ENCODE data around the gene APOL2.
"Not testable (repeated sequence)": the region's sequence is repeated elsewhere in the genome, so short reads cannot be mapped to it uniquely, and the experiment has no call there.

The APOL2 gene

GRCh38 chr22:36263886-36264664, 24.7 kb upstream of the APOL2 start:
- DNase-seq (ENCODE audit: low read depth, low spot score) = not testable (repeated sequence)

DNA sequence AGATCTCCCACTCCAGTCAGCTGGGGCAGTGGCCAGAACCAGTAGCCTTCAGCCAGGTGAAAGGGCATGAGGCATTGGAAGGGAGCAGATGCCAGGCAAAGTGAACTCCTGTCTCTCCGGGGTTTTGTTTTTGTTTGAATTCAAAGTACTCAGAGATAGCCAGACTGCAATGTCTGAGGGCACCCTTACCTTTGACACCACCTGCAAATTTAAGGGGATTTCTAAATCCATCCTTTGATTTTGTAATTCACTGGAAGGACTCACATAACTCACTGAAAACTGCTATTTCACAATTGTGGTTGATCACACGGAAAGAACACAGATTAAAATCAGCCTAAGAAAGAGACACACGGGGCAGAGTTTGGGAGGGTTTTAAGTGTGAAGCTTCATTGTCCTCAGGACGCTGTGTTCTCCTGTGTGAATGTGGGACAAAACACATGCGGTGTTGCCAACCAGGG, 23.9 kb upstream of the APOL2 start:
- not testable (repeated sequence) for H3K27ac ChIP-seq; DNase-seq (ENCODE audit: low read depth, low spot score)

More at GRCh38 chr22:36263886-36264664, 24.7 kb upstream of the APOL2 start:
- H3K27ac ChIP-seq = not testable (repeated sequence)

DNA sequence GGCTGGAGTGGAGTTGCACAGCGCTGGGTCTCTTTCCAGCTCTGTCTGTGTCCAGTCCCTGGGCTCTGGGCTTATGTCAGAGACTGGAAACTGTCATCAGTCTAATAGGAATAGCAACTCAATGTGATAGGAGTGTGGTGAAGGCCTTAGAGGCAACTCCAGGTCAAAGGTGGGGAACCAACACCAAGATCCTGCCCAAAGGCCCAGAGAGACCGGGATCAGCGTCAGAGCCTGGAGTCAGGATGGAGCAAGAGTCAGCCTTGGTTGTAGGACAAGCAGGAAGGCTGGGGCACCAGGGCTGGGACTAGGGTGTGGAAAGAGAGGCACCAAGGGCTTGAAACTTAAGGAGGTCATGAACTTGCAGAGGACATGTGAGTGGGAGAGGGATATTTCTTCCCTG, 23.0 kb upstream of the APOL2 start:
- DNase-seq (ENCODE audit: low read depth, low spot score); H3K27ac ChIP-seq: not testable (repeated sequence)

GRCh38 chr22:36261675-36262074, 22.3 kb upstream of the APOL2 start:
- not testable (repeated sequence) for H3K27ac ChIP-seq

DNA sequence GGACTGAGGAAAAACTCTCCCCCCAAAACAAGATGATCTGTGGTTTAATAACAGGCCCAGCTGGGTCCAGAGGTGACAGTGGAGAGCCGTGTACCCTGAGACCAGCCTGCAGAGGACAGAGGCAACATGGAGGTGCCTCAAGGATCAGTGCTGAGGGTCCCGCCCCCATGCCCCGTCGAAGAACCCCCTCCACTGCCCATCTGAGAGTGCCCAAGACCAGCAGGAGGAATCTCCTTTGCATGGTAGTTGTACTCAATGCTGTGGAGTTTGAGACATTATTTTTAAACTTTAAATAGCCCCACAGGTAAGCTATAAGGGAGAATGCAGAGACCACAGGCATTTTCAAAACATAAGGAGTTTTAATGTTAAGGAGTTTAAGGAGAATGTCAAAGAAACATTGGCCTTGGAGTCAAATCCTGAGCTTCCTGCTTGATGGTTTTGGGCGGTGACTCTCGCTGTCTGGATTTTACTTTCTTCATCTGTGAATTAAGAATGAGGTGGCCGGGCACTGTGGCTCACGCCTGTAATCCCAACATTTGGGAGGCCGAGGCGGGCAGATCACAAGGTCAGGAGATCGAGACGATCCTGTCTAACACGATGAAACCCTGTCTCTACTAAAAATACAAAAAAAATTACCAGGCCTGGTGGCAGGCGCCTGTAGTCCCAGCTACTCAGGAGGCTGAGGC, 20.4 kb upstream of the APOL2 start:
- no peak overlapping the region for H3K27ac ChIP-seq
- DNase-seq (ENCODE audit: low read depth, low spot score) = no peak

More at GRCh38 chr22:36261675-36262074, 22.3 kb upstream of the APOL2 start:
- DNase-seq (ENCODE audit: low read depth, low spot score) = not testable (repeated sequence)

GRCh38 chr22:36258701-36259614, 19.6 kb upstream of the APOL2 start:
- no peak overlapping the region for H3K27ac ChIP-seq
- no peak for DNase-seq (ENCODE audit: low read depth, low spot score)

GRCh38 chr22:36257948-36258670, 18.8 kb upstream of the APOL2 start:
- no peak overlapping the region for H3K27ac ChIP-seq
- DNase-seq (ENCODE audit: low read depth, low spot score) = no peak

- H3K27ac ChIP-seq = no peak overlapping the region
- DNase-seq (ENCODE audit: low read depth, low spot score) = no peak
Observed at GRCh38 chr22:36257308-36257707, 18.0 kb upstream of the APOL2 start.

- no peak for DNase-seq (ENCODE audit: low read depth, low spot score)
- H3K27ac ChIP-seq = no peak overlapping the region
Observed at GRCh38 chr22:36256478-36256877, 17.2 kb upstream of the APOL2 start.

- DNase-seq (ENCODE audit: low read depth, low spot score); H3K27ac ChIP-seq: not testable (repeated sequence)
Observed at GRCh38 chr22:36255572-36255971, 16.2 kb upstream of the APOL2 start.

- no peak for DNase-seq (ENCODE audit: low read depth, low spot score)
- no peak overlapping the region for H3K27ac ChIP-seq
Observed at GRCh38 chr22:36253523-36254490, 14.5 kb upstream of the APOL2 start.

GRCh38 chr22:36252754-36253522, 13.6 kb upstream of the APOL2 start, which contains the start of gene APOL1:
APOL1 (plus strand) TSS chr22:36253133; CDS start chr22:36254956, 1,823 bp downstream.
- no peak within 1 kb of the TSS for H3K27ac ChIP-seq
- peak; percentile 22 for DNase-seq (ENCODE audit: low read depth, low spot score)

GRCh38 chr22:36251979-36252608, 12.8 kb upstream of the APOL2 start:
- DNase-seq (ENCODE audit: low read depth, low spot score); H3K27ac ChIP-seq: not testable (repeated sequence)

DNA sequence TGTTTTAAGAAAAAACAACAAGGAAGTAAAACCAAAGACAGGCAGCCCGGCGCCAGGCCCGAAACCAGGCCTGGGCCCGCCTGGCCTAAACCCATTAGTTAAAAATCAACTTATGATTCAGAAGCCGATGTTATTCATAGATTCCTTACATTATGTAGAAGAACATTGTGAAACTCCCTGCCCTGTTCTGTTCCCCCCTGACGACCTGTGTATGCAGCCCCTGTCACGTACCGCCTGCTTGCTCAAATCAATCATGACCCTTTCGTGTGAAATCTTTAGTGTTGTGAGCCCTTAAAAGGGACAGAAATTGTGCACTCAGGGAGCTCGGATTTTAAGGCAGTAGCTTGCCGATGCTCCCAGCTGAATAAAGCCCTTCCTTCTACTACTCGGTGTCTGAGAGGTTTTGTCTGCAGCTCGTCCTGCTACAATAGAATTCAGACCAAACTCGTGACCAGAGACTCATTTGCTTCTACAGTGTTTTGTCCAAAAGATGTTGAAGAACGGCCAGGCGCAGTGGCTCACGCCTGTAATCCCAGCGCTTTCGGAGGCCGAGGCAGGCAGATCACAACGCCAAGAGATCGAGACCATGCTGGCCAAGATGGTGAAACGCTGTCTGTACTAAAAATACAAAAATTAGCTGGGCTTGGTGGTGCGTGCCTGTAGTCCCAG, 11.1 kb upstream of the APOL2 start:
- DNase-seq (ENCODE audit: low read depth, low spot score) = peak; percentile 36
- peak overlapping the region; percentile 83 for H3K27ac ChIP-seq

DNA sequence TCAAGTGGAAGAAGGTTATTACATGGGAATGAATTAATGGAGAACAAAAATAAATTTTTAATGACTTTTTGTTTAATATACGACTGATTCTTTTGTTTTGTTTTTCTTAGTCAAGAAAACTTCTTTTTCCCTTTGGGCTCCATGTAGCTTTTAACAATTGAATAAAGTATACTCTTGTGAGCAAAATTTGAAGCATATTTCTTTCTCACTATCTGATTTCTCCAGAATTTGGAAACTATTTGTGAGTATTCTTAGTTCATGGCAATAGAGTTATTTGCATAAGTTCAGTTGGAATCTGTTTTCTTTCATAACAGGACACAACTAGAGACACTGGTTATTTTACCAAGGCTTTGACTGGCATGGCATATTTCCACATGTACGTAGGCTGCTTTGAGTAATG, 9.8 kb upstream of the APOL2 start:
- peak overlapping the region; percentile 83 for H3K27ac ChIP-seq
- no peak for DNase-seq (ENCODE audit: low read depth, low spot score)

GRCh38 chr22:36247955-36248354, 8.6 kb upstream of the APOL2 start:
- H3K27ac ChIP-seq = no peak overlapping the region
- DNase-seq (ENCODE audit: low read depth, low spot score) = no peak

GRCh38 chr22:36246718-36247117, 7.4 kb upstream of the APOL2 start:
- no peak overlapping the region for H3K27ac ChIP-seq
- DNase-seq (ENCODE audit: low read depth, low spot score) = no peak
